SK-N-SH (cell line): ENCODE measurements around the gene C10orf120. TPM values are rescaled to one million over a fixed set of nuclear protein-coding genes. Genes with fewer than 3 reads are reported as not detected.

Experiments
- CTCF ChIA-PET: fragments of 300-600, 350-600 bp; formaldehyde crosslinking; extraction: SDS; loops from one replicate; lab custom pipeline; 2021; lab: Yijun Ruan, JAX
- POLR2A ChIA-PET: fragments of 350-600 bp; sonication (Branson Sonifier 250); formaldehyde crosslinking; extraction: SDS; loops from one replicate; lab custom pipeline; 2020; ENCODE audit warnings: antibody characterized with exemption, inconsistent platforms; lab: Yijun Ruan, JAX
- DNase-seq: peaks from one replicate; pipeline ENCODE4 v3.0.0; 2012
- H2AFZ ChIP-seq: fragments of 200-600 bp; sonication (generic); 2 replicates; pipeline ENCODE4 v1.8.1; 2016; ENCODE audit warnings: antibody characterized with exemption, mild to moderate bottlenecking, low read depth
- H3F3A ChIP-seq: fragments of 200-600 bp; sonication (generic); replicated peaks from 2 replicates; pipeline ENCODE3; 2016; ENCODE audit warnings: antibody characterized with exemption, mild to moderate bottlenecking; ENCODE audit not compliant: insufficient read depth
- H3K27ac ChIP-seq, 2 experiments: fragments of 200-500 bp in 1 of 2; fragments of 200-600 bp in 1 of 2; sonication (Bioruptor generic) in 1 of 2; sonication (generic), shearing (Covaris generic) in 1 of 2; 2 replicates each; pipeline versions ENCODE4 v1.5.1 to v1.6.1; 2014 to 2016; ENCODE audit warnings: low read depth in 2 of 2, inconsistent platforms in 1 of 2, low read length in 1 of 2, mild to moderate bottlenecking in 1 of 2, mixed read lengths in 1 of 2
- H3K27me3 ChIP-seq: fragments of 200-600 bp; sonication (generic), shearing (Covaris generic); 2 replicates; pipeline ENCODE4 v1.6.1; 2016; ENCODE audit warnings: mixed run types; ENCODE audit not compliant: insufficient read depth
- H3K36me3 ChIP-seq, 2 experiments: fragments of 200-500 bp in 1 of 2; fragments of 200-600 bp in 1 of 2; sonication (Bioruptor generic) in 1 of 2; sonication (generic) in 1 of 2; replicated peaks in 1 of 2; 2 replicates each; pipeline versions ENCODE3 to v1.5.1; 2014 to 2016; ENCODE audit warnings: low read length in 1 of 2, mild to moderate bottlenecking in 1 of 2; ENCODE audit not compliant: insufficient read depth in 2 of 2, control insufficient read depth in 1 of 2
- H3K4me1 ChIP-seq, 2 experiments: fragments of 200-500 bp in 1 of 2; fragments of 200-600 bp in 1 of 2; sonication (Bioruptor generic) in 1 of 2; sonication (generic), shearing (Covaris generic) in 1 of 2; 2 replicates each; pipeline versions ENCODE4 v1.5.1 to v1.6.1; 2014 to 2016; ENCODE audit warnings: low read depth in 1 of 2, low read length in 1 of 2, mixed run types in 1 of 2; ENCODE audit not compliant: insufficient read depth in 2 of 2, control insufficient read depth in 1 of 2
- H3K4me2 ChIP-seq: fragments of 200-600 bp; sonication (generic), shearing (Covaris generic); 2 replicates; pipeline ENCODE4 v1.6.1; 2017; ENCODE audit warnings: mixed run types
- H3K4me3 ChIP-seq, 2 experiments: fragments of 200-500 bp in 1 of 2; fragments of 200-600 bp in 1 of 2; sonication (Bioruptor generic) in 1 of 2; sonication (generic), shearing (Covaris generic) in 1 of 2; 2 replicates each; pipeline versions ENCODE4 v1.5.1 to v1.8.1; 2014 to 2016; ENCODE audit warnings: low read depth in 2 of 2, inconsistent platforms in 1 of 2, low read length in 1 of 2, mild to moderate bottlenecking in 1 of 2, mixed read lengths in 1 of 2, moderate library complexity in 1 of 2
- H3K79me2 ChIP-seq: fragments of 200-600 bp; sonication (generic); 2 replicates; pipeline ENCODE4 v1.8.1; 2017; ENCODE audit warnings: mild to moderate bottlenecking; ENCODE audit not compliant: insufficient read depth
- H3K9ac ChIP-seq: fragments of 200-600 bp; sonication (generic); 2 replicates; pipeline ENCODE4 v1.6.1; 2017; ENCODE audit warnings: mixed run types
- H3K9me2 ChIP-seq: fragments of 200-600 bp; sonication (generic); 2 replicates; pipeline ENCODE4 v1.6.1; 2017; ENCODE audit warnings: mixed run types
- H3K9me3 ChIP-seq: fragments of 200-600 bp; sonication (generic); 2 replicates; pipeline ENCODE4 v1.6.1; 2017; ENCODE audit warnings: mixed run types, mild to moderate bottlenecking, moderate library complexity
- H4K20me1 ChIP-seq: fragments of 200-600 bp; sonication (generic); 2 replicates; pipeline ENCODE4 v1.6.1; 2017; ENCODE audit warnings: mild to moderate bottlenecking, mixed run types; ENCODE audit not compliant: insufficient read depth
- EP300 ChIP-seq, 2 experiments: IDR thresholded peaks; 2 replicates each; pipeline versions ENCODE4 v1.4.0 to v1.6.1; 2012; ENCODE audit warnings: borderline replicate concordance in 1 of 2, low read depth in 1 of 2, low read length in 1 of 2
- GABPA ChIP-seq: IDR thresholded peaks from 2 replicates; pipeline ENCODE4 v1.4.0; 2012; ENCODE audit warnings: low read depth, mild to moderate bottlenecking
- JUND ChIP-seq: IDR thresholded peaks from 2 replicates; pipeline ENCODE4 v1.4.0; 2012
- NRF1 ChIP-seq: IDR thresholded peaks from 2 replicates; pipeline ENCODE4 v1.6.1; 2012; ENCODE audit warnings: low read depth, mild to moderate bottlenecking, low read length
- POLR2AphosphoS5 ChIP-seq: IDR thresholded peaks from 2 replicates; pipeline ENCODE4 v1.6.1; 2012; ENCODE audit warnings: low read depth, low read length
- RFX5 ChIP-seq: IDR thresholded peaks from 2 replicates; pipeline ENCODE4 v1.6.1; 2012; ENCODE audit warnings: mild to moderate bottlenecking, improper control_type of control experiment, low read length
- RXRA ChIP-seq: IDR thresholded peaks from 2 replicates; pipeline ENCODE4 v1.4.0; 2012; ENCODE audit warnings: low read depth, mild to moderate bottlenecking, borderline replicate concordance
- TAF1 ChIP-seq: IDR thresholded peaks from 2 replicates; pipeline ENCODE4 v1.6.1; 2012; ENCODE audit warnings: low read depth, mild to moderate bottlenecking, low read length, moderate library complexity, borderline replicate concordance
- TCF12 ChIP-seq: IDR thresholded peaks from 2 replicates; pipeline ENCODE4 v1.4.0; 2012
- USF1 ChIP-seq: IDR thresholded peaks from 2 replicates; pipeline ENCODE4 v1.4.0; 2012; ENCODE audit warnings: low read depth, borderline replicate concordance
- YY1 ChIP-seq: IDR thresholded peaks from 2 replicates; pipeline ENCODE4 v1.4.0; 2012; ENCODE audit warnings: low read depth, mild to moderate bottlenecking
- WGBS: methylation state at CpG from one replicate; pipeline ENCODE4 v1.1.6; 2017; ENCODE audit warnings: low lambda C conversion rate; 5-methylcytosine and 5-hydroxymethylcytosine counted together
- polyA plus RNA-seq, 3 experiments: library from polyadenylated mRNA; depleted of rRNA; stranded (reverse); fragments of >200 nt; gene quantifications; 2 replicates each; pipeline ENCODE4 v1.2.3, GENCODE V29; 2012
- TF ChIP-seq, protein P1 (sequence below): IDR thresholded peaks from 2 replicates; pipeline ENCODE4 v1.6.1; 2012; ENCODE audit warnings: mild to moderate bottlenecking, low read depth, low read length, moderate library complexity
- TF ChIP-seq, protein P2 (sequence below): fragments of 200-600 bp; sonication (generic); IDR thresholded peaks from 2 replicates; pipeline ENCODE4 v1.6.1; 2017; ENCODE audit warnings: antibody characterized with exemption, mild to moderate bottlenecking, moderate library complexity
- TF ChIP-seq, protein P3 (sequence below): fragments of 150-350 bp; IDR thresholded peaks from 2 replicates; pipeline ENCODE4 v1.6.1; 2017; ENCODE audit warnings: antibody characterized with exemption, low read length, low read depth, borderline replicate concordance

C10orf120 gene
- polyA plus RNA-seq, 1 of the 3 experiments (the other 2 are of a cell fraction) = not detected

- TF ChIP-seq TCF12 (no peak), USF1 (no peak), RXRA (no peak), YY1 (no peak), GABPA (no peak), JUND (no peak), TAF1 (no peak), RFX5 (no peak), NRF1 (no peak), EP300 (IDR thresholded peaks at IDR 0.05; ENCODE audit: borderline replicate concordance in 1 of 2, low read depth in 1 of 2, low read length in 1 of 2) (no peak), POLR2AphosphoS5 (no peak)
- TF ChIP-seq, protein P1, sequence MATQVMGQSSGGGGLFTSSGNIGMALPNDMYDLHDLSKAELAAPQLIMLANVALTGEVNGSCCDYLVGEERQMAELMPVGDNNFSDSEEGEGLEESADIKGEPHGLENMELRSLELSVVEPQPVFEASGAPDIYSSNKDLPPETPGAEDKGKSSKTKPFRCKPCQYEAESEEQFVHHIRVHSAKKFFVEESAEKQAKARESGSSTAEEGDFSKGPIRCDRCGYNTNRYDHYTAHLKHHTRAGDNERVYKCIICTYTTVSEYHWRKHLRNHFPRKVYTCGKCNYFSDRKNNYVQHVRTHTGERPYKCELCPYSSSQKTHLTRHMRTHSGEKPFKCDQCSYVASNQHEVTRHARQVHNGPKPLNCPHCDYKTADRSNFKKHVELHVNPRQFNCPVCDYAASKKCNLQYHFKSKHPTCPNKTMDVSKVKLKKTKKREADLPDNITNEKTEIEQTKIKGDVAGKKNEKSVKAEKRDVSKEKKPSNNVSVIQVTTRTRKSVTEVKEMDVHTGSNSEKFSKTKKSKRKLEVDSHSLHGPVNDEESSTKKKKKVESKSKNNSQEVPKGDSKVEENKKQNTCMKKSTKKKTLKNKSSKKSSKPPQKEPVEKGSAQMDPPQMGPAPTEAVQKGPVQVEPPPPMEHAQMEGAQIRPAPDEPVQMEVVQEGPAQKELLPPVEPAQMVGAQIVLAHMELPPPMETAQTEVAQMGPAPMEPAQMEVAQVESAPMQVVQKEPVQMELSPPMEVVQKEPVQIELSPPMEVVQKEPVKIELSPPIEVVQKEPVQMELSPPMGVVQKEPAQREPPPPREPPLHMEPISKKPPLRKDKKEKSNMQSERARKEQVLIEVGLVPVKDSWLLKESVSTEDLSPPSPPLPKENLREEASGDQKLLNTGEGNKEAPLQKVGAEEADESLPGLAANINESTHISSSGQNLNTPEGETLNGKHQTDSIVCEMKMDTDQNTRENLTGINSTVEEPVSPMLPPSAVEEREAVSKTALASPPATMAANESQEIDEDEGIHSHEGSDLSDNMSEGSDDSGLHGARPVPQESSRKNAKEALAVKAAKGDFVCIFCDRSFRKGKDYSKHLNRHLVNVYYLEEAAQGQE = no peak
- TF ChIP-seq, protein P2, sequence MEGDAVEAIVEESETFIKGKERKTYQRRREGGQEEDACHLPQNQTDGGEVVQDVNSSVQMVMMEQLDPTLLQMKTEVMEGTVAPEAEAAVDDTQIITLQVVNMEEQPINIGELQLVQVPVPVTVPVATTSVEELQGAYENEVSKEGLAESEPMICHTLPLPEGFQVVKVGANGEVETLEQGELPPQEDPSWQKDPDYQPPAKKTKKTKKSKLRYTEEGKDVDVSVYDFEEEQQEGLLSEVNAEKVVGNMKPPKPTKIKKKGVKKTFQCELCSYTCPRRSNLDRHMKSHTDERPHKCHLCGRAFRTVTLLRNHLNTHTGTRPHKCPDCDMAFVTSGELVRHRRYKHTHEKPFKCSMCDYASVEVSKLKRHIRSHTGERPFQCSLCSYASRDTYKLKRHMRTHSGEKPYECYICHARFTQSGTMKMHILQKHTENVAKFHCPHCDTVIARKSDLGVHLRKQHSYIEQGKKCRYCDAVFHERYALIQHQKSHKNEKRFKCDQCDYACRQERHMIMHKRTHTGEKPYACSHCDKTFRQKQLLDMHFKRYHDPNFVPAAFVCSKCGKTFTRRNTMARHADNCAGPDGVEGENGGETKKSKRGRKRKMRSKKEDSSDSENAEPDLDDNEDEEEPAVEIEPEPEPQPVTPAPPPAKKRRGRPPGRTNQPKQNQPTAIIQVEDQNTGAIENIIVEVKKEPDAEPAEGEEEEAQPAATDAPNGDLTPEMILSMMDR = no peak
- TF ChIP-seq, protein P3, sequence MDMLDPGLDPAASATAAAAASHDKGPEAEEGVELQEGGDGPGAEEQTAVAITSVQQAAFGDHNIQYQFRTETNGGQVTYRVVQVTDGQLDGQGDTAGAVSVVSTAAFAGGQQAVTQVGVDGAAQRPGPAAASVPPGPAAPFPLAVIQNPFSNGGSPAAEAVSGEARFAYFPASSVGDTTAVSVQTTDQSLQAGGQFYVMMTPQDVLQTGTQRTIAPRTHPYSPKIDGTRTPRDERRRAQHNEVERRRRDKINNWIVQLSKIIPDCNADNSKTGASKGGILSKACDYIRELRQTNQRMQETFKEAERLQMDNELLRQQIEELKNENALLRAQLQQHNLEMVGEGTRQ = no peak
- no peaks in the 10 kb centered on the region for H3K36me3 ChIP-seq
- H2AFZ ChIP-seq = no peak overlapping the region
- CTCF ChIA-PET = no interaction called here
- POLR2A ChIA-PET = no interaction called here
- WGBS = 49% methylated on average over 2 of the region's 2 CpGs
- no peak overlapping the region for H3K4me3 ChIP-seq
- DNase-seq = no peak
- H3K27me3 ChIP-seq = no peaks in the 10 kb centered on the region
- H4K20me1 ChIP-seq = no peaks in the 10 kb centered on the region
- H3K4me1 ChIP-seq = no peaks in the 10 kb centered on the region
- no peak overlapping the region for H3K9ac ChIP-seq
- no peaks in the 10 kb centered on the region for H3K79me2 ChIP-seq
- no peaks in the 10 kb centered on the region for H3K9me2 ChIP-seq
- H3K9me3 ChIP-seq = no peaks in the 10 kb centered on the region
- no peaks in the 10 kb centered on the region for H3F3A ChIP-seq
- no peak overlapping the region for H3K27ac ChIP-seq
- H3K4me2 ChIP-seq = no peak overlapping the region
These were observed 38.4 kb upstream of the C10orf120 start for GRCh38 chr10:122738031-122738430.
